Smooth muscle cell (in vitro differentiated cells): ENCODE results near the gene PRKCD. TPM values are rescaled to one million over a fixed set of nuclear protein-coding genes. Genes with fewer than 3 reads are reported as not detected.

Experiments used
- DNase-seq: peaks from one replicate; lab custom pipeline; 2025; ENCODE audit not compliant: unreplicated experiment; lab: John Stamatoyannopoulos, UW
- H2AFZ ChIP-seq: fragments of 200-600 bp; sonication (generic); 2 replicates; pipeline ENCODE4 v1.6.0; 2016; ENCODE audit warnings: antibody characterized with exemption, low read depth, mild to moderate bottlenecking
- H3F3A ChIP-seq: fragments of 200-600 bp; sonication (generic); 2 replicates; pipeline ENCODE4 v1.6.0; 2017; ENCODE audit warnings: antibody characterized with exemption, low read depth
- H3K27ac ChIP-seq: fragments of 200-600 bp; sonication (generic); 2 replicates; pipeline ENCODE4 v1.5.1; 2016; ENCODE audit warnings: low read depth, mild to moderate bottlenecking
- H3K27me3 ChIP-seq: fragments of 200-600 bp; sonication (generic); 2 replicates; pipeline ENCODE4 v1.6.1; 2016; ENCODE audit warnings: low read depth, mild to moderate bottlenecking
- H3K36me3 ChIP-seq: fragments of 200-600 bp; sonication (generic); 2 replicates; pipeline ENCODE4 v1.5.1; 2016; ENCODE audit warnings: low read depth
- H3K4me1 ChIP-seq: fragments of 200-600 bp; sonication (generic); 2 replicates; pipeline ENCODE4 v1.5.1; 2016; ENCODE audit warnings: low read depth
- H3K4me2 ChIP-seq: fragments of 200-600 bp; sonication (generic); 2 replicates; pipeline ENCODE4 v1.6.0; 2016; ENCODE audit warnings: mild to moderate bottlenecking
- H3K4me3 ChIP-seq: fragments of 200-600 bp; sonication (generic); 2 replicates; pipeline ENCODE4 v1.5.1; 2016; ENCODE audit warnings: mild to moderate bottlenecking
- H3K79me2 ChIP-seq: fragments of 200-600 bp; sonication (generic); 2 replicates; pipeline ENCODE4 v1.6.0; 2016; ENCODE audit warnings: low read depth, mild to moderate bottlenecking
- H3K9ac ChIP-seq: fragments of 200-600 bp; sonication (generic); 2 replicates; pipeline ENCODE4 v1.6.0; 2016; ENCODE audit warnings: low read depth
- H3K9me3 ChIP-seq: fragments of 200-600 bp; sonication (generic); replicated peaks from 2 replicates; pipeline ENCODE4 v1.5.1; 2016; ENCODE audit warnings: low read depth
- H4K20me1 ChIP-seq: fragments of 200-600 bp; sonication (generic); 2 replicates; pipeline ENCODE4 v1.6.0; 2016; ENCODE audit warnings: low read depth
- WGBS: methylation state at CpG from one replicate; pipeline ENCODE4 v1.1.7; 2016; ENCODE audit warnings: low lambda C conversion rate; 5-methylcytosine and 5-hydroxymethylcytosine counted together
- polyA plus RNA-seq: library from polyadenylated mRNA; unstranded; fragments of >200 nt; fragmentation: Nextera tagmentation; extraction: Ambion mirVana; gene quantifications from 2 replicates; pipeline ENCODE4 v1.2.1, GENCODE V29; 2016
- total RNA-seq: library from RNA; depleted of rRNA; stranded (reverse); fragments of >200 nt; gene quantifications from 2 replicates; pipeline ENCODE4 v1.2.3, GENCODE V29; 2014
- TF ChIP-seq, protein P1 (sequence below): fragments of 200-600 bp; sonication (generic); IDR thresholded peaks from 2 replicates; pipeline ENCODE4 v1.5.1; 2017; ENCODE audit warnings: borderline replicate concordance, mild to moderate bottlenecking, antibody characterized with exemption; ENCODE audit not compliant: insufficient read depth, poor library complexity, severe bottlenecking

PRKCD gene
- total and polyA plus RNA-seq, 2 experiments from 2014 or later, result 6.1 to 22.5 TPM

DNA sequence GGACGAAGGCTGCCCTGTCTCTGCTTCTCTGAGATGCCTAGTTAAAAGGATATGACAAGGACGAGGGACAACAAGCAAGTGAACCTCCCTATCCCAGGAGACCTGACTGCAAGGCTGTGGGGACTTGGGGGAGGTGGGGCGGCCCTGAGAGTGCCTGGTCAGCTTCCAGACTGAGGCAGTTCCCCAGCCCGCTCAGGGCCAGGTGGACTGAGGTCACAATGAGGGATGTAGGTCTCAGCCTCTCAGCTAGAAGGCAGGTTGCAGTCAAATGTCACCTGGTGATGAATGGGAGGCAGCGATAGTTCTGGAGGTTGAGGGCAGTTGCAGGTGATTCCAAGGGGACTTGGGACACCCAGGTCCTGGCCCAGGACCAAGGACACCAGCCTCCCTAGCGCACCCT, 64.2 kb downstream of the PRKCD start:
- H3K9ac ChIP-seq, result no peak overlapping the region
- H4K20me1 ChIP-seq, result no peaks in the 10 kb centered on the region
- peaks cover 7% of the 10 kb centered on the region for H3F3A ChIP-seq
- no peaks in the 10 kb centered on the region for H3K79me2 ChIP-seq
- H3K9me3 ChIP-seq, result no peaks in the 10 kb centered on the region
- 92% methylated on average over 6 of the region's 6 CpGs for WGBS
- no peaks in the 10 kb centered on the region for H3K36me3 ChIP-seq
- H3K27me3 ChIP-seq, result no peaks in the 10 kb centered on the region
- H3K4me3 ChIP-seq, result no peak overlapping the region
- TF ChIP-seq, protein P1, sequence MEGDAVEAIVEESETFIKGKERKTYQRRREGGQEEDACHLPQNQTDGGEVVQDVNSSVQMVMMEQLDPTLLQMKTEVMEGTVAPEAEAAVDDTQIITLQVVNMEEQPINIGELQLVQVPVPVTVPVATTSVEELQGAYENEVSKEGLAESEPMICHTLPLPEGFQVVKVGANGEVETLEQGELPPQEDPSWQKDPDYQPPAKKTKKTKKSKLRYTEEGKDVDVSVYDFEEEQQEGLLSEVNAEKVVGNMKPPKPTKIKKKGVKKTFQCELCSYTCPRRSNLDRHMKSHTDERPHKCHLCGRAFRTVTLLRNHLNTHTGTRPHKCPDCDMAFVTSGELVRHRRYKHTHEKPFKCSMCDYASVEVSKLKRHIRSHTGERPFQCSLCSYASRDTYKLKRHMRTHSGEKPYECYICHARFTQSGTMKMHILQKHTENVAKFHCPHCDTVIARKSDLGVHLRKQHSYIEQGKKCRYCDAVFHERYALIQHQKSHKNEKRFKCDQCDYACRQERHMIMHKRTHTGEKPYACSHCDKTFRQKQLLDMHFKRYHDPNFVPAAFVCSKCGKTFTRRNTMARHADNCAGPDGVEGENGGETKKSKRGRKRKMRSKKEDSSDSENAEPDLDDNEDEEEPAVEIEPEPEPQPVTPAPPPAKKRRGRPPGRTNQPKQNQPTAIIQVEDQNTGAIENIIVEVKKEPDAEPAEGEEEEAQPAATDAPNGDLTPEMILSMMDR, result no peak
- DNase-seq, result no peak
- no peak overlapping the region for H3K4me2 ChIP-seq
- no peak overlapping the region for H3K27ac ChIP-seq
- no peaks in the 10 kb centered on the region for H3K4me1 ChIP-seq
- no peak overlapping the region for H2AFZ ChIP-seq

DNA sequence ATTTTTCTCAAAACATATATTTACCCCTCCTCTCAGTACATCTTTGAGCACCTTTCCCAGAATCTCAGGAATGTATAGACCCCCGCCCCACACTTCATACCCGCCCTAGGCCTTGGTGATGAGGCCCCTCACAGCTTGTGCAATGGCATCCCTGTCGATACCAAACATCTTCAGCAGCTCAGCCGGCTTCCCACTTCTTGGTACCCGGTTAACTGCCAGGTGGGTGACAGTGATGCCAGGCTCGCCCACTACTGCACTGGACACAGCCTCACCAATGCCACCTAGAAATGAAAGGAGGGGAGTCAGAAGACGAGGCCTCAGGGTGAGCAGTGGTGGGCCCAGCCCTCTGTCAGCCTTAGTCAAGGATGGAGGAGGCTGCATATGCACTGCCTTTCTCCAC, 64.6 kb downstream of the PRKCD start:
- no peaks in the 10 kb centered on the region for H4K20me1 ChIP-seq
- no peak overlapping the region for H2AFZ ChIP-seq
- no peak for DNase-seq
- no peaks in the 10 kb centered on the region for H3K4me1 ChIP-seq
- H3F3A ChIP-seq, result peaks cover 2% of the 10 kb centered on the region
- no peak overlapping the region for H3K27ac ChIP-seq
- WGBS, result 98% methylated on average over 7 of the region's 7 CpGs
- no peaks in the 10 kb centered on the region for H3K27me3 ChIP-seq
- no peaks in the 10 kb centered on the region for H3K36me3 ChIP-seq
- H3K4me2 ChIP-seq, result no peak overlapping the region
- H3K4me3 ChIP-seq, result no peak overlapping the region
- no peaks in the 10 kb centered on the region for H3K79me2 ChIP-seq
- TF ChIP-seq, protein P1, result no peak
- H3K9me3 ChIP-seq, result no peaks in the 10 kb centered on the region
- H3K9ac ChIP-seq, result no peak overlapping the region

DNA sequence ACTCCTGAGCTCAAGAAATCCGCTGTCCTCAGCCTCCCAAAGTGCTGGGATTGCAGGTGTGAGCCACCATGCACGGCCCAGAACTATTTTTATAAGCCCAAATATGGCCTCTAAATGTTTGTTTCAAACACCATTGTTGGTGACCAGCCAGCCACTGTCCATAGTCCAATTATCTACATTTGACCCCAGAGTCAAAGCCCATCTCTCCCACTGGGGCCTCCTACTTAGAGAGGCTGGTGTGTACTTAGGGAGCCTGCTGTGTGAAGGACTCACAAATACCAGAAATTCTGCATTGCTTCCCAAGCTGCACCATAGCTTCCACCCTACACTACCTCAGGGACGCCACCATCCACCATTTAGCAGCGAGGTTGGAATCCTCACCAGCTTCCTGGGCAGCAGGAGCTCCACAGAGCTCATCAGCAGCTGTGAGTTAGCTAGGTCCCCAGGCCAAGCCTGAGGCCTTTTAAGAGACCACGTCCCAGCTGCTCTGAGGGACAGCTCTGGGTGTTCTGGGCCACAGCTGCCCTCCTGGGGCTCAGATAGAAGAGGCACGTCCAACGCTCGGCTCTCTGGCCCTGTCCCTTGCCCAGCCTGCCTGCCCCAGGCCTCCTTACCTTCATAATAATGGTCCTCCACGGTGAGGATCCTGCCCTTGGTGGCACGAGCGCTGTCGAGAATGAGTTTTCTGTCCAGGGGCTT, 65.3 kb downstream of the PRKCD start:
- Histone ChIP-seq H3F3A (no peaks in the 10 kb centered on the region), H3K9ac (no peak overlapping the region), H3K79me2 (no peaks in the 10 kb centered on the region), H4K20me1 (no peaks in the 10 kb centered on the region), H3K27me3 (no peaks in the 10 kb centered on the region), H3K4me2 (no peak overlapping the region), H3K9me3 (no peaks in the 10 kb centered on the region), H3K36me3 (no peaks in the 10 kb centered on the region), H2AFZ (no peak overlapping the region), H3K4me1 (no peaks in the 10 kb centered on the region), H3K4me3 (no peak overlapping the region), H3K27ac (no peak overlapping the region)
- DNase-seq, result no peak
- WGBS, result 85% methylated on average over 12 of the region's 12 CpGs
- TF ChIP-seq, protein P1, result no peak

DNA sequence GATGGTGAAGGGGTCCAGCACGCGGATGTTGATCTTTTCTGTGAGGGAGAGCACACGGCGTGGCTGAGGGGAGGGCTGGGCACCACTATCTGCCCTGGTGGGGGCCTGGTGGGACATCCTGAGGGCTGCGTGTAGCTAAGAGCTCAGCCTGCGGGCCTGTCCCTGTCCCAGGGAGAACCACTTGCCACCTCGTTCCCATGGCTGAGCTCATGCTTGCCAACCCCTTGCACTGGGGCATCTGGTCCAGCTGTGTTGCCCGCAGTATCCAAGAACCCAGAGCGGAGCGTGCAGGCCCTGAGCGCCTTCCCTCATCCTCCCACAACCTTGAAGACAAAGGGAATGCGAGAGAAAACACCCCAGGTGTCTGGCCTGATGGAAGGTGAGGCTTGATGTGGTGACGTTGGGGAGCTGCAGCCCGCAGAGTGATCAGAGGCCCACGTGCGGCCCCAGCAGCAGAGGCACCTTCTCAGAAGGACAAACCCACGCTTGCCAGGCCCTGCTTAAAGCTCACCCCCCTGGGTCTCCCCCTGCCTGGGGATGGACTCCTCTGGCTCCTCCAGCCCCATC, 65.9 kb downstream of the PRKCD start:
- no peaks in the 10 kb centered on the region for H3K4me1 ChIP-seq
- H3K4me3 ChIP-seq, result no peak overlapping the region
- H3K27ac ChIP-seq, result no peak overlapping the region
- H3K4me2 ChIP-seq, result no peak overlapping the region
- TF ChIP-seq, protein P1, result no peak
- no peaks in the 10 kb centered on the region for H3K36me3 ChIP-seq
- no peaks in the 10 kb centered on the region for H3F3A ChIP-seq
- no peaks in the 10 kb centered on the region for H4K20me1 ChIP-seq
- no peak overlapping the region for H3K9ac ChIP-seq
- WGBS, result 98% methylated on average over 15 of the region's 17 CpGs
- no peaks in the 10 kb centered on the region for H3K9me3 ChIP-seq
- no peak for DNase-seq
- no peak overlapping the region for H2AFZ ChIP-seq
- no peaks in the 10 kb centered on the region for H3K79me2 ChIP-seq
- H3K27me3 ChIP-seq, result no peaks in the 10 kb centered on the region
